HFF-Myc (cell line): ENCODE measurements around the gene ELOVL1.

Source experiments
- DNase-seq: peaks from one replicate; pipeline ENCODE4 v3.0.0-alpha.2; 2011; ENCODE audit warnings: low read depth; ENCODE audit errors: extremely low read depth
- H3K4me3 ChIP-seq: replicated peaks from 2 replicates; pipeline ENCODE4 v1.5.1; 2011; ENCODE audit warnings: low read depth, mild to moderate bottlenecking, control low read depth, low read length
- TF ChIP-seq, protein P1 (sequence below): IDR thresholded peaks from 2 replicates; pipeline ENCODE4 v1.5.1; 2012; ENCODE audit warnings: mild to moderate bottlenecking, low read depth, low read length, control low read depth; ENCODE audit errors: missing control alignments

The ELOVL1 gene

DNA sequence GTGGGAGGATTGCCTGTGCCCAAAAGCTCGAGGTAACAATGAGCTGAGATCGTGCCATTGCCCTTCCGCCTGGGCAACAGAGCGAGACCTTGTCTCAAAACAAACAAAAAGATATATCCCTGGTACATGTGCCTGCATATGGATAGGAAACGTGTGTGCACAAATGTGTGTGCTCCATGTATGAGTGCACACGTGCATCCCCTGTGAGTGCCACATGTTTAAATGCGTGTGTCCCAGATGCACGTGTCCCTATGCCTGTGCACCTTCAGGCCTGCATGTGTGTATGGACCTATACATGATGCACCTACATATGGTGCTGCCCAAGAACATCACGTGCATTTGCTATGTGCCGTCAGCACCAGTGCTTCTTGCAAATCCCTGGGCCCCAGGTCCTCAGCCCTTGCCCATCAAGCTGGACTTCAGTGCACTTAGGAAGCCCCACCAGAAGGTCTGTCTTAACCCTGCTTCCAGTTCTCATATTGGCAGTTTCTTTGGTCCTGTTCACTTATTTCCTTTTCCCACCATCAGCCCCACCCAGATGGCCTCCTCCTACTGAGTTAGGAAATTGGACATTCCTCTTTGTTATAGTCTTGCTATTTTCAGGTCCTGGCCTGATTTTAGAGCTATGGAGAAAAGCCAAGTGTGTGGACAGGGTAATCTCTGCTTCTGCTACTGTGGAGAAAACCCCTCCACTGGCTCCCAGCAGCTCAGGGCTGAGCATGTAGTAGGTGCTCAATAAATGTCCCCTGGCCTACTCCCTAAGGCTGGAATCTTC, 51.7 kb downstream of the ELOVL1 start:
- no peak overlapping the region for H3K4me3 ChIP-seq
- TF ChIP-seq, protein P1, sequence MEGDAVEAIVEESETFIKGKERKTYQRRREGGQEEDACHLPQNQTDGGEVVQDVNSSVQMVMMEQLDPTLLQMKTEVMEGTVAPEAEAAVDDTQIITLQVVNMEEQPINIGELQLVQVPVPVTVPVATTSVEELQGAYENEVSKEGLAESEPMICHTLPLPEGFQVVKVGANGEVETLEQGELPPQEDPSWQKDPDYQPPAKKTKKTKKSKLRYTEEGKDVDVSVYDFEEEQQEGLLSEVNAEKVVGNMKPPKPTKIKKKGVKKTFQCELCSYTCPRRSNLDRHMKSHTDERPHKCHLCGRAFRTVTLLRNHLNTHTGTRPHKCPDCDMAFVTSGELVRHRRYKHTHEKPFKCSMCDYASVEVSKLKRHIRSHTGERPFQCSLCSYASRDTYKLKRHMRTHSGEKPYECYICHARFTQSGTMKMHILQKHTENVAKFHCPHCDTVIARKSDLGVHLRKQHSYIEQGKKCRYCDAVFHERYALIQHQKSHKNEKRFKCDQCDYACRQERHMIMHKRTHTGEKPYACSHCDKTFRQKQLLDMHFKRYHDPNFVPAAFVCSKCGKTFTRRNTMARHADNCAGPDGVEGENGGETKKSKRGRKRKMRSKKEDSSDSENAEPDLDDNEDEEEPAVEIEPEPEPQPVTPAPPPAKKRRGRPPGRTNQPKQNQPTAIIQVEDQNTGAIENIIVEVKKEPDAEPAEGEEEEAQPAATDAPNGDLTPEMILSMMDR = no peak
- no peak for DNase-seq

DNA sequence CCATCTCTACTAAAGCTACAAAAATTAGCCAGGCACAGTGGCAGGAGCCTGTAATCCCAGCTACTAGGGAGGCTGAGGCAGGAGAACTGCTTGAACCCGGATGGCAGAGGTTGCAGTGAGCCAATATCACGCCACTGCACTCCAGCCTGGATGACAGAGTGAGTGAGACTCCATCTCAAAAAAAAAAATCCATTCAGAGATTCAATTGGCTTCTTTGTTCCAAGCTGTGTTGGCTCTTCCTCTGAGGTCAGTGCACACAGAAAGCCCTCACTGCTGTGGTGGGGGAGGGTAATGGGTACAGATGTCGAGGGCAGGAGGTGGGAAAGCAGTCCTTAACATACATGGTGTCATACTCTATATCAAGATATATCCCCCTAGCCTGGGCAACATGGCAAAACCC, 52.3 kb downstream of the ELOVL1 start:
- no peak overlapping the region for H3K4me3 ChIP-seq
- TF ChIP-seq, protein P1 = no peak
- no peak for DNase-seq

DNA sequence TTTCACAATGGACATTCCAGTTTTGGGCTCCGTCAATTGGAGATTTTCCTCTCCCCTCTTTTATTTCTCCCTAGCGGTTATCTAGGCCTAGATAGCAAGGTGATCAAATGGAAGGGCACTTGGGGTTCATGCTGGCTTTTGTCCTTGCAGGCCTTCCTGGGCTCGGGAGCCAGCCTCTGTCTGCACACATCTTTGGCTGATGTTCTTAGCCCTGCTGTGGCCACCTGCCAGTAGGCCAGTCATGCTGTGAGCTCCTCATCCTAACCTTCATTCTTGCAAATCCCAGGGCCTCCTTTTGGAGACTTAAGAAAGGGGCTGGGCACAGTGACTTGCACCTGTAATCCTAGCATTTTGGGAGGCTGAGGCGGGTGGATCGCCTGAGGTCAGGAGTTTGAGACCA, 53.6 kb downstream of the ELOVL1 start:
- no peak overlapping the region for H3K4me3 ChIP-seq
- TF ChIP-seq, protein P1 = no peak
- DNase-seq = no peak

DNA sequence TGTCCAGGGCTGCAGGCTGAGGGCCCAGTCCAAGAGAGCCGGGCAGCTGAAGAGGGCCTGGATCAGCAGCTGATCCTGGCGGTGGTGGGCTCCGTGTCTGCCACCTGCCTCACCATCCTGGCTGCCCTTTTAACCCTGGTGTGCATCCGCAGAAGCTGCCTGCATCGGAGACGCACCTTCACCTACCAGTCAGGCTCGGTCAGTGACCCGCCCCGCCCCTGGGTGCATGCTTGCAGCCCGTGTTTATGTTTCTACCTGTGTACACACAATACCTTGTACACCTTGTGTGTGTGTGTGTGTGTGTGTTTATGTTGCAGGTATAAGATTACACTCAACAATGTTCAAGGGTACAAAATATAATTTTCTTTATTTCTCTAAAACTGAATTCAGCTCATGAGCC, 54.0 kb downstream of the ELOVL1 start:
- no peak for DNase-seq
- TF ChIP-seq, protein P1 = no peak
- no peak overlapping the region for H3K4me3 ChIP-seq
